BLaER1 treated with 17β-estradiol and CSF1 and Interleukin-3, amounts not matched to agents 10 nM and 100 nM (cell line): ENCODE data around the gene DCAF11.

Experiments used
- H3K27ac ChIP-seq, 11 experiments: shearing (Covaris generic); formaldehyde crosslinking; 2 replicates each; pipeline ENCODE4 v1.8.1; 2022
- H3K27me3 ChIP-seq, 11 experiments: shearing (Covaris generic); formaldehyde crosslinking; 2 replicates each; pipeline ENCODE4 v1.8.1; 2022
- H3K36me3 ChIP-seq, 11 experiments: shearing (Covaris generic); formaldehyde crosslinking; 2 replicates each; pipeline ENCODE4 v1.8.1; 2022
- H3K4me1 ChIP-seq, 10 experiments: shearing (Covaris generic); formaldehyde crosslinking; 2 replicates each; pipeline ENCODE4 v1.8.1; 2022
- H3K4me2 ChIP-seq, 11 experiments: shearing (Covaris generic); formaldehyde crosslinking; 2 replicates each; pipeline ENCODE4 v1.8.1; 2022
- H3K4me3 ChIP-seq, 10 experiments: shearing (Covaris generic); formaldehyde crosslinking; 2 replicates each; pipeline ENCODE4 v1.8.1; 2022
- H3K9ac ChIP-seq, 11 experiments: shearing (Covaris generic); formaldehyde crosslinking; 2 replicates each; pipeline ENCODE4 v1.8.1; 2022
- H3K9me3 ChIP-seq, 11 experiments: shearing (Covaris generic); formaldehyde crosslinking; replicated peaks in 1 of 11; 2 replicates each; pipeline ENCODE4 v1.8.1; 2022
- H4K20me1 ChIP-seq, 11 experiments: shearing (Covaris generic); formaldehyde crosslinking; 2 replicates each; pipeline ENCODE4 v1.8.1; 2022
- Cebpa-rat ChIP-seq, 11 experiments: shearing (Covaris generic); IDR thresholded peaks; 2 replicates each; pipeline ENCODE4 v1.8.1; 2022

The DCAF11 gene

DNA sequence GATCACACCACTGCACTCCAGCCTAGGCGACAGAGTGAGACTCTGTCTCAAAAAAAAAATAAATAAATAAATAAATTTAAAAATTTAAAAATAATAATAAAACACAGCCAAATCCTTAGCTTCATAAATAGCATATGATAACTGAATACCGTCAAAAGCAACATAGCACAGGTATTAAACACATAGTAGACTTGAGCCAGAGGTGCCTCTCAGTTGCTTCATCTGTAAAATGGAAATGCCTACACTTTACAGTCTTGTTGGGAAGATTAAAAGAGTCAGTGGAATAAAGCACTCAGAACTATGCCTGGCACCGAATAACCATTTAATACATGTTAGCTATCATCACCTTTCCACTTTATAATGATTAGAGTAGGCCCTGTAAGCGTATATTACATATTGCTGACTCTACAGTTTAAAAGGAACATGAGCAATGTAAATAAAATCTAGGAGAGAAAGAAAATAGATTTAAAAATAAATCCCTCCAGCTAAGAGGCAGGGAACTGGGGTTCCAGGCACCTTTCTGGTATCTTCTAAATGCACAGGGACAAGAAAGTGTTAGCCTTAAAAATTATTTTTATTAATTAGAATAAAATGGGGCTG is 7.8 kb upstream of the DCAF11 start:
- peaks cover 31 to 40% (median 35%) of the 10 kb centered on the region in 11 experiments for H3K36me3 ChIP-seq
- peak overlapping the region in 1 of 11 experiments; percentile 70; a peak in 1 of 22 replicates for H3K4me2 ChIP-seq
- H3K9ac ChIP-seq: 0 out of 22 replicates have a peak overlapping the region, but pooled peaks of 1 of the 11 experiments have one; percentile 58
- H3K9me3 ChIP-seq: peaks cover 0 to 28% (median 22%) of the 10 kb centered on the region in 11 experiments; a peak in 17 of 22 replicates
- peaks cover 0 to 15% (median 0%) of the 10 kb centered on the region in 11 experiments; a peak in 1 of 22 replicates for H4K20me1 ChIP-seq
- TF ChIP-seq Cebpa-rat (IDR thresholded peaks at IDR 0.05): no peak
- peaks cover 17 to 43% (median 23%) of the 10 kb centered on the region in 10 experiments for H3K4me1 ChIP-seq
- no peaks in the 10 kb centered on the region for H3K27me3 ChIP-seq
- H3K27ac ChIP-seq: peak overlapping the region in 1 of 11 experiments; percentile 5; a peak in 1 of 22 replicates
- H3K4me3 ChIP-seq: no peak overlapping the region

DNA sequence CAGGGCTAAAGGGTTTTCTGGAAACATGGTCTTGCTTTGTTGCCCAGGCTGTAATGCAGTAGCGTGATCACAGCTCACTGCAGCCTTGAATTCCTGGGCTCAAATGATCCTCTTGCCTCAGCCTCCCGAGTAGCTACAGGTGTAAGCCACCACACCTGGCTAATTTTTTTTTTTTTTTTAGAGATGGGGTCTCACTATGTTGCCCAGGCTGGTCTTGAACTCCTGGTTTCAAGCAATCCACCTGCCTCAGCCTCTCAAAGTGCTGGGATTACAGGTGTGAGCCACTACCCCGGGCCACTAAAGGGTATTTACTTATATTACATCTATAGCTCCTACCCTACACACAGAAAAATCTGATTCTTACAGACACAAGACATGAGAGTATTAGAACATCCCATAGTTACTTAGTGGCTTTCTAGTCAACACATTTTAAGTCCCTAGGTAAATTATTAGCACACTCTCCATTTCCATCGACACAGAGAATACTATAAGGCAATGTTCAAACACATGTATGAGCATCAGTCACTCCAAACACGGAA is 6.2 kb upstream of the DCAF11 start:
- no peak overlapping the region for H3K9ac ChIP-seq
- peaks cover 15 to 23% (median 19%) of the 10 kb centered on the region in 11 experiments for H3K36me3 ChIP-seq
- H3K4me3 ChIP-seq: no peak overlapping the region
- peak overlapping the region in 3 of 11 experiments; percentile 12 to 46 (median 45); a peak in 1 of 22 replicates for H3K27ac ChIP-seq
- H3K4me2 ChIP-seq: peak overlapping the region in 2 of 11 experiments; percentile 4 to 17; a peak in 3 of 22 replicates
- no peaks in the 10 kb centered on the region for H3K27me3 ChIP-seq
- peaks cover 19 to 45% (median 26%) of the 10 kb centered on the region in 10 experiments for H3K4me1 ChIP-seq
- H3K9me3 ChIP-seq: peaks cover 0 to 19% (median 15%) of the 10 kb centered on the region in 11 experiments; a peak in 17 of 22 replicates
- peaks cover 0 to 4% (median 0%) of the 10 kb centered on the region in 11 experiments; a peak in 1 of 22 replicates for H4K20me1 ChIP-seq
- no peak for TF ChIP-seq Cebpa-rat (IDR thresholded peaks at IDR 0.05)

DNA sequence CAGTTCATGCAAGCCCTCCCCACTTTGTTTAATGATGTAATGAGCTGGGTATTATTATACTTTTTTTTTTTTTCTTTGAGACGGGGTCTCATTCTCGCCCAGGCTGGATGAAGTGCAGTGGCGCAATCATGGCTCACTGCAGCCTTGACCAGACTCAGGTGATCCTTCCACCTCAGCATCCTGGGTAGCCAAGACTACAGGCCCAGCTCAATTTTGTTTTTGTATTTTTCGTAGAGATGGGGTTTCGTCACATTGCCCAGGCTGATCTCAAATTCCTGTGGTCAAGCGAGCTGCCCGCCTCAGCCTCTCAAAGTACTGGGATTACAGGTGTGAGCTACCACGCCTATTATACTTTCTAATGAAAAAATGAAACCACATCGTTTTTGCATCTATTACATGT is 4.5 kb upstream of the DCAF11 start:
- no peak for TF ChIP-seq Cebpa-rat (IDR thresholded peaks at IDR 0.05)
- no peak overlapping the region for H3K9ac ChIP-seq
- H3K27me3 ChIP-seq: no peaks in the 10 kb centered on the region
- no peak overlapping the region for H3K27ac ChIP-seq
- H3K4me1 ChIP-seq: peaks cover 19 to 47% (median 27%) of the 10 kb centered on the region in 10 experiments
- no peak overlapping the region for H3K4me3 ChIP-seq
- peaks cover 0 to 2% (median 0%) of the 10 kb centered on the region in 11 experiments; a peak in 3 of 22 replicates for H3K9me3 ChIP-seq
- peak overlapping the region in 2 of 11 experiments; percentile 2 to 17; a peak in 1 of 22 replicates for H3K4me2 ChIP-seq
- no peaks in the 10 kb centered on the region; a peak in 1 of 22 replicates for H4K20me1 ChIP-seq
- H3K36me3 ChIP-seq: peaks cover 0 to 7% (median 2%) of the 10 kb centered on the region in 11 experiments; a peak in 12 of 22 replicates

DNA sequence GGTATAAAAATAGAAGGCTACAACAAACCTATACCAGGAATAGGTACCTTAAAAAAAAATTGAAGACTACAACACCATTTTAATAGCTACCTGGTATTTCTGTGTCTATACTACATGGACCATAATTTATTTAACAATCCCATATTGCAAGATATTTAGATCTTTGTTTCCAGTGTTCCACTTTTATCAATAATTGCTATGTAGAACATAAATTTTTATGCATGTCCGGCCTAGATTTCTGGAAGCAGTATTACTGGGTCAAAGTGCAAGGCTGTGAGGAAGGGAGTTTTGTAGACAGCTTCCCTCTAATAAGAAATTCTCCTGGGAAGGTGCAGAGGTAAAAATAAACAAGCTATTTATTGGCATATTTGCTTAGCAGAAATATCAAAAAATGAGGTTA is 4.1 kb upstream of the DCAF11 start:
- no peak overlapping the region for H3K4me3 ChIP-seq
- peaks cover 0 to 4% (median 0%) of the 10 kb centered on the region in 11 experiments; a peak in 1 of 22 replicates for H3K36me3 ChIP-seq
- H4K20me1 ChIP-seq: no peaks in the 10 kb centered on the region; a peak in 3 of 22 replicates
- H3K27me3 ChIP-seq: no peaks in the 10 kb centered on the region
- TF ChIP-seq Cebpa-rat (IDR thresholded peaks at IDR 0.05): no peak
- no peak overlapping the region for H3K27ac ChIP-seq
- H3K9ac ChIP-seq: no peak overlapping the region
- no peaks in the 10 kb centered on the region for H3K9me3 ChIP-seq
- 0 out of 22 replicates have a peak overlapping the region, but pooled peaks of 2 of the 11 experiments have one; percentile 2 to 15 for H3K4me2 ChIP-seq
- H3K4me1 ChIP-seq: peaks cover 21 to 46% (median 28%) of the 10 kb centered on the region in 10 experiments

DNA sequence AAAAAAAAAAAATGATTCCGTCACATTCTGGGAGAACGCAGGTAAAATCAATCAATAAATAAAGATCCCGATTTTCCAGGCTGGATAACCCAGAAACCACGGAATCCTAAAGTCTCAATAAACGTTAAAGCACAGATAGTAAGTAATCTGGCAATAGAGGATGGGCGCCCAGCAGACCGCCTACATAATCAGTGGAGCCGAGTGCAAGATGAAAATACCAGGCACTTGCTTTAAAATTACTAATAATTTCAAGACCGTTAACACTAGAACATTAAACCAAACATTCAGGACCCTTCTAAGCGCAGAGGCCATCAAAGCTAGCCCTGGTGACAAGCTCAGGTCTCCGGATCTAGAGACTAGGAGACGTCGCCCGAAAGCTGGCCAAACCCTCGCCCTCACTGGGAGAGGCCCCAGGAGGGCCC is 1.2 kb upstream of the DCAF11 start:
- Histone ChIP-seq H3K9me3 (no peaks in the 10 kb centered on the region), H3K27me3 (no peaks in the 10 kb centered on the region), H3K27ac (peak overlapping the region; percentile 87 to 99 (median 96)), H3K4me3 (peak overlapping the region; percentile 71 to 88 (median 76)), H3K9ac (peak overlapping the region; percentile 85 to 97 (median 90)), H3K36me3 (peaks cover 16 to 27% (median 19%) of the 10 kb centered on the region in 11 experiments), H3K4me1 (peaks cover 25 to 52% (median 41%) of the 10 kb centered on the region in 10 experiments), H3K4me2 (peak overlapping the region; percentile 80 to 99 (median 96)), H4K20me1 (peaks cover 0 to 8% (median 0%) of the 10 kb centered on the region in 11 experiments; a peak in 3 of 22 replicates)
- TF ChIP-seq Cebpa-rat (IDR thresholded peaks at IDR 0.05): no peak

DNA sequence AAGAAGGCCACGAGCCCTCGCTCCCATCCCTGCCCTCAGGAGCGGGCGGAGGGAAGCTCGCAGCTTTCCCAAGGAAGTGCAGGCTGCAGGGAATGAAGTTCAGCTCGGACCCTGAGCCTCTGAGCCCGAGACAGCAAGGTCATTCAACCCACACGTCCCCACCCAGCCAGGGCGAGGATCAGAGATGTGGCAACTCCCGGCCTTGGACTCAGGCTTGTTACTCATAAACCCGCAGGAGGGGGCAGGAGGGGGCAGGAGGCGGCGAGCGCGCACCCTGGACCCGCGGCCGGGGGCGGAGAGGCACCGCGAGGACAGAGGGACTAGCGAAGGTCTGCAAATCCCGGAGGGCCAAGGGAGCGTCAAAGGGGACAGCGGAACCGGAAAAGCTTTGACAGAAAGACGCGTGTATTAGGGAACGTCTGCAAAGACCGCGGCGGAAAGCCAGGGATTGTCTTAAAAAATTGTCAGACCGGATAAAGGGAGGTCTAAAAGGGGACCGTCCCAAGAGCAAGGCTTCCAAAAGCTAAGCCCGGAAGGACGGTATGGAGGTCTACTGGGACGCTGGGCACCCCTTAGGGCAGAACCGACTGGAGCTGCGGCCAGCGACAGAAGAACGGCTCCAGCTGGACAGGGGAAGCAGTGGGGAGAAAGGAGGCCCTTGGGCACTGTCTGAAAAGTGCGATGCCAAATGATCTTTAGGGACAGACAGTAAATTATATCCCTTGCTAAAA is 611 bp upstream of the DCAF11 start:
- peak in 5 of 11 experiments; percentile 37 to 71 (median 54); a peak in 7 of 22 replicates for TF ChIP-seq Cebpa-rat (IDR thresholded peaks at IDR 0.05)
- peaks cover 21 to 46% (median 35%) of the 10 kb centered on the region in 10 experiments for H3K4me1 ChIP-seq
- peak overlapping the region; percentile 80 to 99 (median 96) for H3K4me2 ChIP-seq
- peak overlapping the region; percentile 85 to 97 (median 90) for H3K9ac ChIP-seq
- no peaks in the 10 kb centered on the region for H3K9me3 ChIP-seq
- peaks cover 0 to 8% (median 0%) of the 10 kb centered on the region in 11 experiments; a peak in 3 of 22 replicates for H4K20me1 ChIP-seq
- peaks cover 21 to 33% (median 24%) of the 10 kb centered on the region in 11 experiments for H3K36me3 ChIP-seq
- peak overlapping the region; percentile 87 to 99 (median 96) for H3K27ac ChIP-seq
- peak overlapping the region; percentile 71 to 88 (median 76) for H3K4me3 ChIP-seq
- H3K27me3 ChIP-seq: no peaks in the 10 kb centered on the region

DNA sequence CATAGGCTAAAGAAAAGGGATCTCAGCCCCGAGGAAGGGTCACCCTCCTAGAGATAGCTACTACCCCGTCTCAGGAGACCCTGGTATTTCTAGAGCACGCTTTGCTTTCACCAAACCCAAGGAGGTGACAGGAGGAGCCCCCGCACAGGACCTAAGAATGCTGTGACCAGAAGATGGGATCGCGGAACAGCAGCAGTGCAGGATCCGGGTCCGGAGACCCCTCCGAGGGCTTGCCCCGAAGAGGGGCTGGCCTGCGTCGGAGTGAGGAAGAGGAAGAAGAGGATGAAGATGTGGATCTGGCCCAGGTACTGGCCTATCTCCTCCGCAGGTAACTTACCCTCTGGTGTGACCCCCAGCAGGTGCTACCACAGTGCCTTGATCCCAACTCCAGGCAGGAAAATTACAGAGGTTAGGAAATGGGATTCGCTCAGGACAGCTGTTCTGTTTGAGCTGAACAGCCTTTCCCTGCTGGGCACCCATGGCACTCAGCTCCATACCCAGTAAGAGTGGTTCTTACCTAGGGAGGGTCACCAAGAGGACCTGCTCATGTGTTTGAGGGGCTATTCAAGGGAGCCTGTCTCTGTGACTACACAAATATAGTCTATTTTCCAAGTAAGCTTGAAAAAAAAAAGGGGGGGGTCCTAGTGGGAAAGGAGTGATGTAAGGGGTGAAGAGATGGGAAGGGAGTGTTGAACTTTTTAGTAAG is 998 bp downstream of the DCAF11 start:
- peak overlapping the region; percentile 71 to 88 (median 76) for H3K4me3 ChIP-seq

More for the DNA sequence above, 998 bp downstream of the DCAF11 start:
- H3K4me2 ChIP-seq: peak overlapping the region; percentile 96 to 100 (median 97)
- H4K20me1 ChIP-seq: peaks cover 0 to 8% (median 0%) of the 10 kb centered on the region in 11 experiments; a peak in 3 of 22 replicates
- no peaks in the 10 kb centered on the region for H3K27me3 ChIP-seq
- H3K9me3 ChIP-seq: no peaks in the 10 kb centered on the region
- H3K36me3 ChIP-seq: peaks cover 37 to 49% (median 40%) of the 10 kb centered on the region in 11 experiments
- H3K4me1 ChIP-seq: peaks cover 18 to 33% (median 27%) of the 10 kb centered on the region in 10 experiments
- peak overlapping the region; percentile 85 to 97 (median 90) for H3K9ac ChIP-seq
- no peak for TF ChIP-seq Cebpa-rat (IDR thresholded peaks at IDR 0.05)
- H3K27ac ChIP-seq: peak overlapping the region; percentile 87 to 99 (median 96); a peak in 21 of 22 replicates
